ENCODE data around the gene HSPBP1.
A peak's percentile ranks its signal among the peaks of the same experiment; 100 is the strongest.

HSPBP1 gene

DNA sequence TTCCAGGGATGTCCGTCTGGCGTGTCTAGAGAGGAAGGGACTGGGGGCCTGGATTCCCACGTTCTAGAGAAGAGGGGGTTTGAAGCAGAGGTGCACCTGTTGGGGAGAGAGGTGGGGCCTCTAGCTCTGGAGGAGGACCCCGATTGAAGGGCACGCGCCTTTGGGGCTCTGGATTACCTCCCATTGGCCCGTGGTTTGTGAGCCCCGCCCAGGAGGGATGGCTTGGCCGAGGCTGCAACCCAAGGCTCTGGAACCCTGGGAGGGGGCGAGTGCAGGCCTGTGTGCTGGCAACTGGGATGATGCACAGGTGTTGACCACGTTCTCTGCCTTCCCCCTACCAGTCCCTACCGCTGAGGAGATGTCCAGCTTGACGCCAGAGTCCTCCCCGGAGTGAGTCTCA is 25.1 kb upstream of the HSPBP1 start:
- no peak for DNase-seq (ENCODE audit: low spot score)

DNA sequence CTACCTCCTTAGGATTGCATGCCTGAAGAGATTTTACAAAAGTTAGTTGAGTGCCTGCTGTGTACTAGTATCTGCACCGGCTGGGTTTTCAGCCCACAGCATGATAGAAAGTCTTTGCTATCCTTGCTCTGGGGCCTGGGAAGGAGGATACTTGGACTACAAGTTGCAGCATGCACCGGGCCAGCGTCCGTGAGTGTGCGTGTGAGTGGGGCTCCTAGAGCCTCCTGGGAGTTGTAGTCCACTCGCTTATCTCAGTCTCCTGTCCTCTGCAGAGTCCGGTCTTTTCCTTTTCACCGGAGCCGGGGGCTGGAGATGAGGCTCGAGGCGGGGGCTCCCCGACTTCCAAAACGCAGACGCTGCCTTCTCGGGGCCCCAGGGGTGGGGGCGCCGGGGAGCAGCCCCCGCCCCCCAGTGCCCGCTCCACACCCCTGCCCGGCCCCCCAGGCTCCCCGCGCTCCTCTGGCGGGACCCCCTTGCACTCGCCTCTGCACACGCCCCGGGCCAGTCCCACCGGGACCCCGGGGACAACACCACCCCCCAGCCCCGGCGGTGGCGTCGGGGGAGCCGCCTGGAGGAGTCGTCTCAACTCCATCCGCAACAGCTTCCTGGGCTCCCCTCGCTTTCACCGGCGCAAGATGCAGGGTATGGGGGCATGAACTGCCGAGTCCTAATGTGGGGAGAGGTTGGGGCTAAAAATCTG is 24.5 kb upstream of the HSPBP1 start:
- DNase-seq (ENCODE audit: low spot score), result peak; percentile 75

DNA sequence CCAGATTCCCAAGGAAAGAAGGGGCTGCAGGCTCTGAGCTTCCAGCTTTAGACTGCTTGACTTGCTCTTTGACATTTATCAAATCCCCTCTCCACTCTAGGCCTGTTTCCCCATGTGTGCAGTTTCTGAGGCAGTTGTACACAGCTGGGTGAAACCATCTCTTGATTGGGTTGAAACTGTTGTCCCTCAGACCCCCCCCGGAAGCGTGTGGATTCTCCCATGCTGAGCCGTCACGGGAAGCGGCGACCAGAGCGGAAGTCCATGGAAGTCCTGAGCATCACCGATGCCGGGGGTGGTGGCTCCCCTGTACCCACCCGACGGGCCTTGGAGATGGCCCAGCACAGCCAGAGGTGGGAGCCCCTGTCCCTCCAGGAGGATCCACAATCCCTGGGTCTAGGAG is 23.6 kb upstream of the HSPBP1 start:
- no peak for DNase-seq (ENCODE audit: low spot score)

DNA sequence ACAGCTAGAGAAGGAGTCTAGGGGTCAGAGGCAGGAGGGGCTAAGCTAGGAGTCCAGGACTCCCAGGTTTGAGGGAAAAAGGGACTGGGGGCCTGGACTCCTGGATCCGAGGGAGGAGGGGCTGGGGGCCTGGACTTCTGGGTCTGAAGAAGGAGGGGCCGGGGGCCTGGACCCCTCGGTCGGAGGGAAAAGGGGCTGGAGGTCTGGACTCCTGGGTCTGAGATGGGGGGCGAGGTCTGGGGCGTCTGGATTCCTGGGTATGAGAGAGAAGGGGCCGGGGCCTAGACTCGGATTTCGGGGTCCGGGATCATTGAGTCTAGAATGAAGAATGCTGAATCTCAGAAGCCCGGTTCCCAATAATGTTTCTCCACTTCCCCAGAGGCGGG is 22.4 kb upstream of the HSPBP1 start:
- DNase-seq (ENCODE audit: low spot score), result no peak

DNA sequence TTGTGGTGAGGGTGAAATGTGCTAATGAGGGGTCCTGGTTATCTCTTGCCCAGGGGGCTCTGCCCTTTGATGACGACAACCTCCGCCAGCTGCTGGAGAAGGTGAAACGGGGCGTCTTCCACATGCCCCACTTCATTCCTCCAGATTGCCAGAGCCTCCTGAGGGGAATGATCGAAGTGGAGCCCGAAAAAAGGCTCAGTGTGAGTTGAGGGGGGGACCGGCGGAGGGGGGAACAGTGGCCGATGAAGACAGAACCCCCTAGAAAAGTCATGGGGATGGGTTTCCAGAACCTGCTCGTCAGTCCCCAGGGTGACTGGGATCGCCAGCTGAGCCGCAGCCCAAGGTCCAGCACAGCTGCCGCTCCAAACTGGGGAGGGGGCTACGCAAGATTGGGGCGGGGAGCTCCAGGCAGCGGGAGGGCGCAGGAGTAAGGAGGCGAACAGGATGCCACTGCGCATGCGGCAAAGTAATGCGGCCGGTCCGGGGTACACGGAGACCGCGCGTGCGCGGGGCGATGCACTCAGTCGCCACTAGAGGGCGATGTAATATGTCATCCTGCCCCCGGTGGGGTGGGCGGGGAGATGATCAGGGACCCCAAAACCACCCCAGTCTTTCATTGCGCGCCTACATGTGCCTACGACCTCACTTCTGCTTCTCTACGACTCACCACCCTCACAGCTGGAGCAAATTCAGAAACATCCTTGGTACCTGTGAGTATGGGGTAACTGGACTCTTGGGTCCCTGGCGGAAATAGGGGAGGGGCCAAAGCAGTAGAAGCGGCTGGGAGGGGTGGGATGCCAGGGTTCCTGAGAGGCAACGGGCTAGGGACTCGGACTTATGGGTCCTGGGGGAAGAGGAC is 21.8 kb upstream of the HSPBP1 start:
- peak; percentile 99 for DNase-seq (ENCODE audit: low spot score)

DNA sequence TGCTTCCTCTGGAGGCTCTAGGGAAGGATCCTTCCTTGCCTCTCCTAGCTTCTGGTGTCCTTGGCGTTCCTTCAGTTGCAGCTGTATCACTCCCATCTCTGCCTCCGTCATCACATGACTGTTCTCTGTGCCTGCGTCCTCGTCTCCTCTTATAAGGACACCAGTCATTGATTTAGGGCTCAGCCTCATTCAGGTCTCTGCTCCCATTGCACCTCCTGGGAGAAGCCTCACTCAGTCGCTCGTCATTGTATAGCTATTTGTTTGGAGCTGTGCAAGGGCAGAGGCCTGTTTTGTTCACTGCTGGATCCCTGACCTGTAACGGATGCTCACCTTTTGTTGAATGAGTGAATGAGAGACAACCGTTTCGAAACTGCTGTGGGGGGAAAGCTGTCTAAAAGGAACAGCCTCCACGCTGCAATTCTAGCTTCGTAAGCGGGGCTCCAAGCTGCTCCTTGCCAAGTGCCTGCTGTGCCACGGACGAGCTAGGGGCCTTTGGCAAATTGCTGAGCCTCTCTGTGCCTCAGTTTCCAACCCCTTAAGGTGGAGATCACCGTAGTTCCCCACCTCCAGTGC is 21.1 kb upstream of the HSPBP1 start:
- no peak for DNase-seq (ENCODE audit: low spot score)

DNA sequence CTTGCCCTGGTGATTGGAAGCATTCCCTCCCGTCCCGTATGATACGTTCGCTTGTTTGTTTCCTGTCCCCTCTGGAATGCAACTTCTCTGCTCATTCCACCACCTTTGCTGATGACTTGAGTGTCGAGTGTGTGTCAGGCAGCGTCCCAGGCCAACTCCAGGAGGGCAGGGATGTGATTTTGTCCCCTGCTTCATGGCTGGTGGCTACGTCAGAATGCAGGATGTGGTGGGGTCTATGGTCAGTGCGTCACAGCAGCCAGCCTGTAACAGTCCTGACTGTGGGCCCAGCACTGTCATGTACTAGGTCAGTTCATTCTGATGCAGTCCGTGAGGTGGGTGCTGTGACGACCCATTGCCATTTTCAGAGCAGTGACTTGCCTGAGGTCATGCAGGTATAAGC is 20.1 kb upstream of the HSPBP1 start:
- DNase-seq (ENCODE audit: low spot score), result no peak

DNA sequence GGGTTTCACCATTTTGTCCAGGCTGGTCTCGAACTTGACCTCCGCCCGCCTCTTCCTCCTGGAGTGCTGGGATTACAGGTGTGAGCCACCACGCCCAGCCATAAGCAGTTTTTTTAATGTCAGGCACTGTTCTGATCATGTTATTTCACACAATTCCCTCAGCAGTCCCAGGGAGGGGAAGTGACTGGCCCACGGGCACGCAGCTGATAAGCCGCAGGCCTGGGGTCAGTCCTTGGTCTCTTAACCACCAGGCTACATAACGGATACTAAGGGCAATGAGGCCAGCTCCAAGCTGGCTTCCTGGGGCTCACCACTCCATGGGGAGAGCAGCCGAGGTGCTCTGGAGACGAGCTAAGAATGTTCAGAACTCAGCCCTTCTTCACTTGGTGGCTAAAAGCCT is 17.4 kb upstream of the HSPBP1 start:
- DNase-seq (ENCODE audit: low spot score), result no peak

DNA sequence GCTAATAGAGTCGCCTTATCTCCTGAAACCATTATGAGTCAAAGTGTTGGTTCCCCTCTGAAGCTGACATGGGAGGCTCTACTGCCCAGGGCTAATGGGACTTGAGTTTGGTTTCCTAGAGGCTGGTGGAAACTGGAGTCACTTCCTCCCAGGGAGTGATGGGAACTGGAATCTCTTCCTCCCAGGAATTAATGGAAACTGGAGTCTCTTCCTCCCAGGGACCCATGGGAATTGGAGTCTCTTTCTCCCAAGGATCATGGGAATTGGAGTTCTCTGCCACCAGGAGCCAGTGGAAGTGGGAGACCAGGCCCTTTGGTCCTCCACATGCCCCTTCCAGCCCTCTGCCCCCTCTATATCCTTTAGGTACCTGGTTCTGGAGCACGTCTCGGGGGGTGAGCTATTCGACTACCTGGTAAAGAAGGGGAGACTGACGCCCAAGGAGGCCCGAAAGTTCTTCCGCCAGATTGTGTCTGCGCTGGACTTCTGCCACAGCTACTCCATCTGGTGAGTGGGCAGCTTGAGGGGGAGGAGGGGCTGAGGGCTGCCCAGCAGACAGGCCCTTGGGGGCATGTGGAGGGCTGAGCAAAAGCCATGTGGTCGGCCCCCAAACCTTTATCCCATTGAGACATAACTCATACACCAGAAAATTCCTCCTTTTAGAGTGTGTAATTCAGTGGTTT is 9.3 kb upstream of the HSPBP1 start:
- DNase-seq (ENCODE audit: low spot score), result no peak

DNA sequence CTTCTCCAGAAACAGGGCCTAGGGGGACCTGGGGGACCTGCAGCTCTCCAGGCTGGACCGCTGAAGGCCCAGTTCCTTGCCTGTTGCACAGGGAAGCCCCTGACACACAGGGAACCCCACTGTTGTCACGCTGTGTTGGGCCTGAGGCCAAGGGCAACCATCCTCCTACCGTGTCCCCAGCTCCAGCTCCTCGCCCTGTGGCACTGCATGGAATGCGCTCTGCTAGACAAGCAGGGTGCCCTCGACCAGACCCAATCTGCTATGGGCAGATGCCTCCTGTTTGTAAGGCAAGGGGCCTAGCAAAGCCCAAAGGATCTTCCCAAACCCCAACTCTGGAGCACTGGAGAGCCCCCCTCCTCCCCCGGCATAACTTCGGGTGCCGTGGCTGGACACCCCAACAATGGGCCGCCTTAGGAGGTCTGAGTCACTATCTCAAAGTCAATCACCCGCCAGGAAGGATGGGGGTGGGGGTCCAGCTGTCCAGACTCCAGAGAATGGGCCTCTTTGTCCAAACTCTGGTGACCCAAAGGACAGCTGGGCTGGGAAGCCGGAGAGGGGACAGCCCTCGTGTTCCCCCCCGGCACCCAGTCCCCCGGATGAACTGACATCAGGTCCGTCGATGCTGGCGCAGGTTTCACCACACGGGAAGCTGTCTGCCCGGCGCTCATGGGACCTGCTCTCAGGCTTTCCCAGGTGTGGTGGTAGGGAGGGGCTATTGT is 7.6 kb upstream of the HSPBP1 start:
- no peak for DNase-seq (ENCODE audit: low spot score)

DNA sequence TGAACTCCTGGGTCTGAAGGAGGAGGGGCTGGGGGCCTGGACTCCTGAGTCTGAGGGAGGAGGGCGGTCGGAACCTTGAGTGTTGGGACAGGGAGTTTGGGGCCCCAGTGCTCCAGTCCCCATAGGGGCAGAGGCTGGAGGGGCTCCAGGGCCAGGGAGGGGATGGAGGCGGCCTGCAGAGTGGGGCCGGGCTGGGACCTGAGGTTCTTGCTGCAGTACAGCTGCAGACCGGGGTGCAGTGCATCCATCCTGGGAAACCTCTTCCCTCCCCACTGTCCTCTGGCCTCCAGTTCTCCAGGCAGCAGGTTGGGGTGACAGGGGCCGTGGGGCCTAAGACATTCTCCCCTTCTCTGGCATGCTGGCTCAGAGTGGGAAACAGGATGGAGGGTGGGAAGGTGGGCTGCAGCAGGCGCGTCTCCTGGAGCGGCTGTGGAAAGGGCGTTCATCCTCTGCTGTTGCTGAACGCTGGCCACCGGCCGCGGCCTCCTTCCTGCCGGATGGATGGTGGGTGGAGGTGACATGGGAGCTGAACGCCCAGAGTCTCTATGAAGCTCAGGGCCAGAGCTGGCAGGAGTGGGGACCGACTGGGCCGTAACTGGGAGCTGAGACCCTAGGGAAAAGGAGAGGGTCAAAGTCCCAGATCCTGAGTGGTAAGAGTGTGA is 5.5 kb upstream of the HSPBP1 start:
- no peak for DNase-seq (ENCODE audit: low spot score)

DNA sequence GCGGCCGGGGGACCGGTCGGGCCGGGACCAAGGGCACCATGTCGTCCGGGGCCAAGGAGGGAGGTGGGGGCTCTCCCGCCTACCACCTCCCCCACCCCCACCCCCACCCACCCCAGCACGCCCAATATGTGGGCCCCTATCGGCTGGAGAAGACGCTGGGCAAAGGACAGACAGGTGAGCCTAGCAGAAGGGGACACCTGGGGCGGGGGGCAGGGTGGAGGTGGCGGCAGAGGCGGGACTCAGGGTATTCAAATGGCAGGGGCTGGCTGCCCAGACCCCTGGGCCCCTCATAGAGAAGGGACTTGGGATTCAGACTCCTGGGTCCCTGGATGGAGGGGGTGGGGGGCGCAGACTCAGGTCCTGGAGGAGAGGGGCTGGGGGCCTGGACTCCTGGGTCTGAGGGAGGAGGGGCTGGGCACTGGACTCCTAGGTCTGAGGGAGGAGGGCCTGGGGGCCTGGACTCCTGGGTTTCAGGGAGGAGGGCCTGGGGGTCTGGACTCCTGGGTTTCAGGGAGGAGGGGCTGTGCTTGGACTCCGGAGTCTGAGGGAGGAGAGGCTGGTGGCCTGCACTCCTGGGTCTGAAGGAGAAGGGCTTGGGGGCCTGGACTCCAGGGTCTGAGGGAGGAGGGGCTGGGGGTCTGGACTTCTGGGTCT is 4.6 kb upstream of the HSPBP1 start:
- DNase-seq (ENCODE audit: low spot score), result no peak

DNA sequence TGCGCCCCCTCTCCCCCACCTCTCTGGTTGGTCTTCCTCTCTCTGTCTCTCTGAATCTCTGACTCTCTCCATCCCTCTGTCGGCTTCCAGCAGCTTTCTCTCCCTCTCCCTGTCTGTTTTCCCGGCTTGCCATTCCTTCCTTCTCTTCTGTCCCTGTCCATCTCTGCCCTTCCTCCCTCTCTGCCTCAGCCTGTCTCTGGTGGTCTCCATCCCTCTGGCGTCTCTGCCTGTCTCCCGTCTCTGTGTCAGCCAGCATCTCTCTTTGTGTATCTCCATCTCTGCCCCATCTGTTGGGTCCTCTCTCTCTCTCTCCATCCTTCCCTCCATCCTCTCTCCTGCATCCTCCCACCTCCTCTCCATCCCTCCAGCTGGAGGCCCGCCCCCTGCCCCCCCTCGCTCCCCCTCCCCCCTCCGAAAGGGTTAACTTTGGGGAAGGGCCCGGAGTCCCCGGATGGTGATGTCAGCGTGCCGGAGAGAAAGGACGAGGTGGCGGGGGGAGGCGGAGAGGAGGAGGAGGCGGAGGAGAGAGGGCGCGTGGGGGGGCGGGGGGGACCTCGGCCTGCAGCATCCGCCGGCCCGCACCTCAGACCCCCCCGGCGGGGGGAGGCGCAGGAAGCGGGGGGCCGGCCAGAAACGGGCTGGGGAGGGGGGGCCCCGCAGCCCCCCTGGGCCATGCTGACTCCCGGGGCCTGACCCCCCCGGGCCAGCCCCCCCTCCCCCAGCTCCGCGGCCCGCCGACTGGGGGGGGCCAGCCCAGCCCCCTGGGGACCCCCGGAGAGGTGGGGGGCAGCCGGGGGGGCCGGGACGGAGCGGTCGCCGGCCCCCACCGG is 3.9 kb upstream of the HSPBP1 start, which contains the start of gene BRSK1:
Gene BRSK1, plus strand, starts transcription at position 450 of the 830 bp plus-strand sequence. CDS start 446 bp downstream, outside the sequence.
- DNase-seq (ENCODE audit: low spot score), result peak; percentile 84

DNA sequence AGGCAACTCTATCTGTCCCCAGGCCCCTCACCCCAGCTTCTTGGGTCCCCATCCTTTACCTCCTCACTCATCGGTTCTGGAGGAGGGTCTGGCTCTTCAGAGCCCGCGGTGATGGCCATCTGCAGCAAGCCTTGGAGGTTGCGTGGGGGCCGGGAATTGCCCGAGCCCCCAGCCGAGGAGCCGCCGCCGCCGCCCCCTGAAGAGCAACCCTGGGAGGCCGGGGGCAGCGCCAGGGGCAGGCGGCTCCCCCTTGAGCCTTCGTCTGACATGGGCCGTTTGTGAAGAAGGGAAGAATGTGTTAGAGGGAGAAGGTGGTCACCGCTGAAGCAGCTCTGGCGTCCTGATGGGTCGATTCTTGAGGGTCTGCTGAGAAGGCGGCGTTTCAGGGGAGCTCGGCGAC is 570 bp downstream of the HSPBP1 start:
- DNase-seq (ENCODE audit: low spot score), result no peak

DNA sequence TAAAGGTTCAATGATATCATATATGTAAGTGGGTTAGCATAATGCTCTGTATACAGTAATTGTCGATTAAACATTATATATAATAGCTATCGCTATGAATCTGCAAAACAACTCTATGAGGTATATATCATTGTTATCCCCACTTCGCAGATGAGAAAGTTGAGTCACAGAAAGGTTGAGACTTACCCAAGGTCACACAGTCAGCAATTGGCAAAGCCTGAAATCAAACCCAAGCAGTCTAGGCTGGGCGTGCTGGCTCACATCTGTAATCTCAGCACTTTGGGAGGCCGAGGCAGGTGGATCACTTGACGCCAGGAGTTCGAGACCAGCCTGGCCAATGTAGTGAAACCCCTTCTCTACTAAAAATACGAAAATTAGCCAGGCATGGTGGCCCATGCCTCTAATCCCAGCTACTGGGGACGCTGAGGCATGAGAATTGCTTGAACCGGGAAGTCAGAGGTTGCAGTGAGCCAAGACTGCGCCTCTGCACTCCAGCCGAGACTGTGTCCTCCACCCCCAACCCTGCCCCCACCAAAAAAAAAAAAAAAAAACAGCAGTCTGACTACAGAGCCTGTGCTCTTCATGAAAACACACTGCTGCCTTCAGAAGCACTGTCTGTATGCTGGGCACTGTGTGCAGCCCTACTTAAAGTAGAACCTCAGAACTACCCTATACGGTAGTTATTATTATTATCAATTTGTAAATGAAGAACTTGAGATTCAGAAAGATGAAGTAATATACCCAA is 1.3 kb downstream of the HSPBP1 start:
- DNase-seq (ENCODE audit: low spot score), result no peak

DNA sequence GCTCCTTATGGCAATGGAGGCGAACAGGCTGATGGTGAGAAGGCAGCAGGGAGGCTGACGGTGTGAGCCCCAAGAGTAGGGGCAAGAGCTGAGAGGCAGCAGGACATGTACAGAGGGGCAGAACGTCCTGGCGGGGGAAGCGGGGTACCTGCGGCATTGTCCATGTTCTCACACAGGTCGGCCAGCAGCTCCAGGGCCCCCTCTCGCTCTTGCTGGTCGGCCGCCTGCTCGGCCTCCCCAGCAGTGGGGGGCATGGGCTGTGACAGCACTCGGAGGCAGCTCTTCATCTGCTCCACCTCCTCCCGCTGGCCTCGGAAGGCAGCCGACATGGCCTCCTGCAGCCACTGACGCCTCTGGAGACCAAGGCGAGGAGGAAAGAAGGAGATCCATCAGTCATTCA is 2.4 kb downstream of the HSPBP1 start:
- no peak for DNase-seq (ENCODE audit: low spot score)

DNA sequence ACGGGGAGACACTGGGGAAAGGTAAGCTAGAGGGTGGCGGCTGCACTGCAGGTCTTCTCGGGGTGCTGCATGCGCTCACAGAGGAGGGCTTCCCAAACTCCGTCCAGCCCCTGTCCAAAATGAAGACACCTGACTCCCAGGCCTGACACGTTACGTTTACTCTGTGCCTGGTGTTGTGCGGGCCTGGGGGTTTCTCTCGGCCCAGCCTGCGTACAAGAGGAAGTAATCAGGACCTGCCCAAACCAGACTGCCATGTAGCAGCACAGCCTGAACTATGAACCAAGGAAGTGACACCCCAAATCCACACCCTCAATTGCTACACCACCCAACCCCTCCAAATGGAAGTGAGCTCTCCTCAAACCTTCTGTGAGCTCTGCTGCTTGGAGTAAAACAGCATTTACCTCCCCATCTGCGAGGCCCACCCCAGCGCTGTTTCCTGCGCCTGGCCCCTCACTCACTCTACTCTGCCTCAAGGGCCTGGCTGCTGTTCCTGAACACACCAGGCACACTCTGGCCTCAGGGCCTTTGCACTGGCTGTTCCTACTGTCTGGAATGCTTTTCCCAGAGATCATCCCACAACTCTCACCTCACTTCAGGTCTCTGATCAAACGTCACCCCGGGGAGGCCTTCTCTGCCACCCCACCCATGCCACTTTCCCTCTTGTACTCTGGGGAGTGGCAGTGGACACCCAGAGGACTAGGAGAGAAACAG is 3.0 kb downstream of the HSPBP1 start:
- no peak for DNase-seq (ENCODE audit: low spot score)

Data from D341Med (cell line).